Measurements from ENCODE around the gene FBXL4.

Gene FBXL4

GRCh38 chr6:98831057-98831958 is 116.4 kb downstream of the FBXL4 start:
- no peak for TF ChIP-seq CTCF (IDR thresholded peaks at IDR 0.05)

- TF ChIP-seq CTCF (IDR thresholded peaks at IDR 0.05), result no peak
Observed at GRCh38 chr6:98830146-98830545, 117.6 kb downstream of the FBXL4 start.

- TF ChIP-seq CTCF (IDR thresholded peaks at IDR 0.05), result no peak
Observed at GRCh38 chr6:98828941-98829411, 118.8 kb downstream of the FBXL4 start.

GRCh38 chr6:98828211-98828788 is 119.4 kb downstream of the FBXL4 start:
- no peak for TF ChIP-seq CTCF (IDR thresholded peaks at IDR 0.05)

- no peak for TF ChIP-seq CTCF (IDR thresholded peaks at IDR 0.05)
Observed at GRCh38 chr6:98827295-98828159, 120.2 kb downstream of the FBXL4 start.

- no peak for TF ChIP-seq CTCF (IDR thresholded peaks at IDR 0.05)
Observed at GRCh38 chr6:98825600-98826230, 122.0 kb downstream of the FBXL4 start.

Data from LNCAP (cell line).